HFFc6 (cell line): ENCODE results near the gene SMYD3. TPM values are rescaled to one million over a fixed set of nuclear protein-coding genes. Genes with fewer than 3 reads are reported as not detected.
"Not testable (repeated sequence)": the region's sequence is repeated elsewhere in the genome, so short reads cannot be mapped to it uniquely, and the experiment has no call there.

Source experiments
- DNase-seq: peaks from one replicate; pipeline ENCODE4 v3.0.0-alpha.2; 2018
- H3K27ac Mint-ChIP-seq: 2 replicates; pipeline ENCODE4 v1.8.0; 2020; ENCODE audit warnings: mild to moderate bottlenecking, mixed read lengths
- H3K27me3 Mint-ChIP-seq: 2 replicates; pipeline ENCODE4 v1.8.0; 2021; ENCODE audit warnings: mild to moderate bottlenecking, moderate library complexity, mixed read lengths; ENCODE audit not compliant: insufficient read depth
- H3K36me3 Mint-ChIP-seq: 2 replicates; pipeline ENCODE4 v1.8.0; 2021; ENCODE audit warnings: low read depth, mixed read lengths
- H3K4me1 Mint-ChIP-seq: 2 replicates; pipeline ENCODE4 v1.8.0; 2020; ENCODE audit warnings: low read depth, mixed read lengths
- H3K4me3 Mint-ChIP-seq: 2 replicates; pipeline ENCODE4 v1.8.0; 2020; ENCODE audit warnings: mild to moderate bottlenecking, moderate library complexity, mixed read lengths
- H3K9me3 Mint-ChIP-seq: 2 replicates; pipeline ENCODE4 v1.8.0; 2020; ENCODE audit warnings: mild to moderate bottlenecking, mixed read lengths
- total RNA-seq, 6 experiments: library from RNA; stranded (reverse); fragmentation: NEBNext Ultra II Directional; extraction: Animal tissue kit (Norgen Biotek cat#: 25700); gene quantifications; 2 replicates in 1 of 6; 3 replicates in 5 of 6; pipeline ENCODE4 v1.2.3, GENCODE V29; 2021
- TF ChIP-seq, protein P1 (sequence below): fragments of 200-600 bp; sonication (generic); IDR thresholded peaks from 2 replicates; pipeline ENCODE4 v1.5.0; 2021; ENCODE audit warnings: antibody characterized with exemption, mild to moderate bottlenecking

SMYD3 gene
- total RNA-seq, 6 experiments from 2014 or later = 28.4 to 37.9 (median 31.2) TPM

DNA sequence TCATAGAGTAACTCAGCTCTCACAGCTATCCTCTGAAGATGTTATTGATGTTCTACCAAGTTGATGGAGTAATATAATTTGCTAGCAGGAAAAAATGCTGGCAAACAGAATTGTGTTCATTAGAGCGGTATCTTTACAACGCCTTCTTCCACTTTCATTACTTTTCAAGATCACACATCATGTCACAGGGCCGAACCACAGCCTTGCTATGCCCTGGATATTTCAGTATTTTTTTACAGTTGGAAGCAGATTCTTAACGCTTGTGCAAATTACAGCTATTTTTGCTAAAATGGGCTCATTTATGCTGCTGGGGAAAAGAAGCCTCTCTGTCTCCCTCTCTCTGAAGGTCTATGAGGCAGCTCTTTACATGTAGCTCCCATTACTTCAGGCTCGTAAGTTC is 720.1 kb downstream of the SMYD3 start:
- Mint-ChIP-seq H3K27ac (no peak overlapping the region), H3K9me3 (no peaks in the 10 kb centered on the region), H3K4me1 (peaks cover 51% of the 10 kb centered on the region), H3K27me3 (peaks cover 5% of the 10 kb centered on the region; the same call in 1 of the 2 replicates), H3K4me3 (no peak overlapping the region), H3K36me3 (peaks cover 9% of the 10 kb centered on the region)
- no peak for DNase-seq
- TF ChIP-seq, protein P1, sequence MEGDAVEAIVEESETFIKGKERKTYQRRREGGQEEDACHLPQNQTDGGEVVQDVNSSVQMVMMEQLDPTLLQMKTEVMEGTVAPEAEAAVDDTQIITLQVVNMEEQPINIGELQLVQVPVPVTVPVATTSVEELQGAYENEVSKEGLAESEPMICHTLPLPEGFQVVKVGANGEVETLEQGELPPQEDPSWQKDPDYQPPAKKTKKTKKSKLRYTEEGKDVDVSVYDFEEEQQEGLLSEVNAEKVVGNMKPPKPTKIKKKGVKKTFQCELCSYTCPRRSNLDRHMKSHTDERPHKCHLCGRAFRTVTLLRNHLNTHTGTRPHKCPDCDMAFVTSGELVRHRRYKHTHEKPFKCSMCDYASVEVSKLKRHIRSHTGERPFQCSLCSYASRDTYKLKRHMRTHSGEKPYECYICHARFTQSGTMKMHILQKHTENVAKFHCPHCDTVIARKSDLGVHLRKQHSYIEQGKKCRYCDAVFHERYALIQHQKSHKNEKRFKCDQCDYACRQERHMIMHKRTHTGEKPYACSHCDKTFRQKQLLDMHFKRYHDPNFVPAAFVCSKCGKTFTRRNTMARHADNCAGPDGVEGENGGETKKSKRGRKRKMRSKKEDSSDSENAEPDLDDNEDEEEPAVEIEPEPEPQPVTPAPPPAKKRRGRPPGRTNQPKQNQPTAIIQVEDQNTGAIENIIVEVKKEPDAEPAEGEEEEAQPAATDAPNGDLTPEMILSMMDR = no peak

GRCh38 chr1:245779797-245780755 is 727.0 kb downstream of the SMYD3 start:
- TF ChIP-seq, protein P1 = peak; percentile 46
- Mint-ChIP-seq H3K36me3 (peaks cover 7% of the 10 kb centered on the region), H3K9me3 (0 out of 2 replicates have a peak, but pooled peaks cover 3% of the 10 kb centered on the region), H3K4me1 (0 out of 2 replicates have a peak, but pooled peaks cover 6% of the 10 kb centered on the region), H3K4me3 (no peak overlapping the region), H3K27ac (no peak overlapping the region), H3K27me3 (no peaks in the 10 kb centered on the region)
- no peak for DNase-seq

- H3K9me3 Mint-ChIP-seq = 0 out of 2 replicates have a peak, but pooled peaks cover 3% of the 10 kb centered on the region
- TF ChIP-seq, protein P1 = no peak
- no peak overlapping the region for H3K27ac Mint-ChIP-seq
- DNase-seq = no peak
- no peak overlapping the region for H3K4me3 Mint-ChIP-seq
- peaks cover 21% of the 10 kb centered on the region for H3K4me1 Mint-ChIP-seq
- no peaks in the 10 kb centered on the region for H3K27me3 Mint-ChIP-seq
- H3K36me3 Mint-ChIP-seq = peaks cover 7% of the 10 kb centered on the region
These were observed 729.3 kb downstream of the SMYD3 start for GRCh38 chr1:245777752-245778151.

GRCh38 chr1:245776694-245777332 is 730.3 kb downstream of the SMYD3 start:
- TF ChIP-seq, protein P1 = no peak
- 0 out of 2 replicates have a peak, but pooled peaks cover 3% of the 10 kb centered on the region for H3K9me3 Mint-ChIP-seq
- peaks cover 7% of the 10 kb centered on the region for H3K36me3 Mint-ChIP-seq
- H3K27ac Mint-ChIP-seq = no peak overlapping the region
- no peak overlapping the region for H3K4me3 Mint-ChIP-seq
- peaks cover 31% of the 10 kb centered on the region for H3K4me1 Mint-ChIP-seq
- DNase-seq = no peak
- H3K27me3 Mint-ChIP-seq = no peaks in the 10 kb centered on the region

GRCh38 chr1:245776139-245776538 is 730.9 kb downstream of the SMYD3 start:
- DNase-seq = no peak
- TF ChIP-seq, protein P1 = no peak
- H3K27me3 Mint-ChIP-seq = no peaks in the 10 kb centered on the region
- H3K4me3 Mint-ChIP-seq = no peak overlapping the region
- H3K36me3 Mint-ChIP-seq = peaks cover 7% of the 10 kb centered on the region
- no peak overlapping the region for H3K27ac Mint-ChIP-seq
- peaks cover 37% of the 10 kb centered on the region for H3K4me1 Mint-ChIP-seq
- 0 out of 2 replicates have a peak, but pooled peaks cover 3% of the 10 kb centered on the region for H3K9me3 Mint-ChIP-seq

GRCh38 chr1:245774931-245775330 is 732.1 kb downstream of the SMYD3 start:
- not testable (repeated sequence) for H3K27ac Mint-ChIP-seq, H3K9me3 Mint-ChIP-seq

More at GRCh38 chr1:245774931-245775330, 732.1 kb downstream of the SMYD3 start:
- not testable (repeated sequence) for H3K4me3 Mint-ChIP-seq, DNase-seq, H3K36me3 Mint-ChIP-seq, H3K27me3 Mint-ChIP-seq
- peaks cover 44% of the 10 kb centered on the region for H3K4me1 Mint-ChIP-seq
